Stimulated activated CD4-positive, alpha-beta T cell treated with anti-CD3 and anti-CD28 coated beads, Interleukin-1b, Interleukin-23, amount 100 ng/mL, for 1 hour (primary cell): ENCODE measurements around the gene GSTO1.

Experiments
- DNase-seq, 2 donors: peaks; one replicate each; pipeline ENCODE4 v3.0.0-alpha.2; 2020; ENCODE audit warnings: low read depth in 2 of 2

GSTO1 gene

GRCh38 chr10:104303594-104304355 is 49.1 kb downstream of the GSTO1 start:
- no peak for DNase-seq

- no peak for DNase-seq
Measured at GRCh38 chr10:104304356-104304745, 49.7 kb downstream of the GSTO1 start.

- DNase-seq, result no peak
Measured at GRCh38 chr10:104304927-104305326, 50.2 kb downstream of the GSTO1 start.

GRCh38 chr10:104306897-104307296 is 52.2 kb downstream of the GSTO1 start:
- no peak for DNase-seq

GRCh38 chr10:104307576-104308438 is 53.1 kb downstream of the GSTO1 start:
- DNase-seq, result no peak

GRCh38 chr10:104308439-104308903 is 53.8 kb downstream of the GSTO1 start:
- no peak for DNase-seq

GRCh38 chr10:104309980-104310978 is 55.6 kb downstream of the GSTO1 start:
- no peak for DNase-seq

GRCh38 chr10:104311184-104311720 is 56.6 kb downstream of the GSTO1 start:
- no peak for DNase-seq

- DNase-seq, result no peak
Measured at GRCh38 chr10:104314591-104315485, 60.1 kb downstream of the GSTO1 start.

GRCh38 chr10:104315486-104315921 is 60.8 kb downstream of the GSTO1 start:
- no peak for DNase-seq

- DNase-seq, result no peak
Measured at GRCh38 chr10:104316321-104317099, 61.8 kb downstream of the GSTO1 start.
